NCI-H1694 (cell line): ENCODE results near the gene IGSF8.

ENCODE experiments used
- DNase-seq: peaks from one replicate; lab custom pipeline; 2025; lab: John Stamatoyannopoulos, UW

IGSF8 gene

DNA sequence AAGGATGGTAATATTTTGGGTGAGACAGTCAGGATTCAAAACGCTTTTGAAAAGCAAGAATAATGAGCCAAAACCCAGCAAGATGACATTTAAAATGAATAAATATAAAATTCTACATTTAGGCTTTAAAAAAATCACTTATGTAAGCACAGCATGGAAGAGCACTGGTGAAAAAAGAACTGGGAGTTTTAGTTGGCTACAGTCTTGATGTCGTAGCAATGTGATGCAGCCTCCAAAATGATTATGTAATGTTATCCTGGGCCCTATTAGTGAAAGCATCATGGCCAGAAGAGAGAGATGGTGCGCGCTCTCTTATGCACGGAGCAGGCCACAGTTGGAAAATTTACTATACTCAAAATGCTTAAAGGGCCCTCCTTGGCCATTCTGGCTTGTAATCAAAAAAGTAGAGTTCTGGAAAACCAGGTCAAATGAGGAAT lies 11.9 kb downstream of the IGSF8 start:
- DNase-seq, result no peak

- peak; percentile 88 for DNase-seq
These were observed 12.5 kb downstream of the IGSF8 start for GRCh38 chr1:160085686-160086455.

DNA sequence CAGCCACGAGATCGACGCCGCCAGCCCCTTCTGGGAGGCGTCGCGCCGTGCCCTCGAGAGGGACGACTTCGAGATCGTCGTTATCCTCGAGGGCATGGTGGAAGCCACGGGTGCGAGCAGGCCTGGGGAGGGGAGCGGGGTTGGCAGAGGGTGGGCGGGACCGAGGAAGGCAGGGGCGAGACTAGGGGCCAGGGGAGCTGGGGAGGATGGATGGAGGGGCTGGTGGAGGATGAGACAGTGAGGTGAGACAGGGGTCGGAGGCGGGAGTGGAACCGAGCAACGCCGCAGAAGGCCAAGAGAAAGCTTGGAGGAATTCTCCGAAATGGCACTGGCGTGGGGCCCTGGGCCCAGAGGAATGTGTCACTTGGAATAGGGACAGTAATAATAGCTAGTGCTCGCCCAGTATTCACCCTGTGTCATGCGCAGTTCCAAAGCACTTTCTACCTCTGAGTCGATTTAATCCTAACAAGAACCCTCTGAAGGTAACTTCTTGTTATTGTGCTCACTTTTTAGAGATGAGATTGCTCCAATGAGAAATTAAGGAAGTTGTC lies 13.6 kb downstream of the IGSF8 start:
- DNase-seq, result no peak

GRCh38 chr1:160083968-160084770 lies 14.2 kb downstream of the IGSF8 start:
- DNase-seq, result no peak

GRCh38 chr1:160082926-160083325 lies 15.5 kb downstream of the IGSF8 start:
- no peak for DNase-seq

- DNase-seq, result no peak
These were observed 15.9 kb downstream of the IGSF8 start for GRCh38 chr1:160082487-160082886.

DNA sequence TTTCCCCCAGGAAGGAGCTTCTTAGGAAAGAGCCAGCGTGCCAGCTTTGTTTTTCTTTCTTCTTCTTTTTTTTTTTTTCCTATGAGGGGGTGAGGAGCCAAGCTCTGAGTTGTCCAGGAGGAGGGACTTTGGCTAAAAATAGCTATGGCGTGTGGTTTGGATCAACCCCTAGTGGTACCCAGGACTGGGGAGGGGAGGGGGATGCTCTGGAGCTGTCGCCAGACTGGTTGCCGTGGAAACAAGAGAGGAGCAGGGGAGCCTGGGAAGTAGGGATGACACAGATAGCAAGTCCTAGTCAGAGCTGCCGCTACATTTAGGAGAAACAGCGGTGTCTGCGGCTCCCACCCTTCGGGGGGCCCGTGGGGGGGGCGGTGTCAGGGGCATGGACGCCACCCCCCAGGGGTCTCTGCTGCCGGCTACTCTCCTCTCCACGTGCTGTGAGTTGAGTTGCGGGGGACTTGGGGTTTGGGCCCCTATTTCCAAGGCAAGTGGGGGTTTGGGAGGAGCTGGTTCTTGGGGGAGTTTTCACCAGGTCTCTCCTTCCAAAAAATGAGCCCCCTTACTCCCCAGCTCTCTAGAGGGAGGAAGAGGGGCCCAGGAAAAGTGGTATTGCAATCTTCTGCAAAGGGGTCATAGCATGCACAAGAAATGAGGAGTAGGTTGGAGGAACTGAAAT lies 17.0 kb downstream of the IGSF8 start, which contains the start of gene KCNJ9:
TSS of gene KCNJ9 (plus strand) at position 278 of the 676 bp plus-strand sequence. CDS start 2,493 bp downstream, outside the sequence.
- DNase-seq, result peak; percentile 35

DNA sequence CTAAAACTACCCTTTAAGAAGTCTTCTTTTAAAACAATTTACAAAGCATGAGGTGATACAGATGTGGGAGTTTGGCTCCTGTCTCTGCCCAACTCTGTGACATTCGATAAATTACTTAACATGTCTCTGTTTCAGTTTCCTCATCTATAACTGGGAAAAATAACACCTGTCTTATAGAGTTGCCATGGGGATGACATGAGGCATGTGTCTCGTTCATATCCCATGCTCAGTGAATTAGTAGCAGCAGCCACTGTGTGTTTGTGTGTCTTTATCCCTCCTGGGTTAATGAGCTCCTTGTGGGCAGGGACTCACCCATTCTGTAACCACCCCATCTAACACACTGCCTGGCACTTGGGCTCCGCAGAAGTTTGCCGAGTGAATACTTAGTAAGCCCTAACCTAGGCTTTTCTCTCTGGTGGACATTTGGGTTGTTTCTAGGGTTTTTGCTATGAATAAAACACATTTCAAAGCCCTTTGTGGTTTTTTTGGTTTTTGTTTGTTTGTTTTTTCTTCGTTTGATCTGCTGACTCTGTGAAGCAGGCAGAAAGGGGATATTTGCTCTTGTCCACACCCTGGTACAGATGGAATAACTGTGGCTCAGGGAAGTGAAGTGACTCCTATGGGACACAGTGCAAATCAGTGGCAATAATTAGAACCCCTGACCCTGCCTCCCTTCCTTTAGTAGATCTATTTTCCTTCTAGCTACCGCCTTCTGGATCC lies 17.9 kb downstream of the IGSF8 start:
- DNase-seq, result no peak

- no peak for DNase-seq
These were observed 19.0 kb downstream of the IGSF8 start for GRCh38 chr1:160079448-160079847.

DNA sequence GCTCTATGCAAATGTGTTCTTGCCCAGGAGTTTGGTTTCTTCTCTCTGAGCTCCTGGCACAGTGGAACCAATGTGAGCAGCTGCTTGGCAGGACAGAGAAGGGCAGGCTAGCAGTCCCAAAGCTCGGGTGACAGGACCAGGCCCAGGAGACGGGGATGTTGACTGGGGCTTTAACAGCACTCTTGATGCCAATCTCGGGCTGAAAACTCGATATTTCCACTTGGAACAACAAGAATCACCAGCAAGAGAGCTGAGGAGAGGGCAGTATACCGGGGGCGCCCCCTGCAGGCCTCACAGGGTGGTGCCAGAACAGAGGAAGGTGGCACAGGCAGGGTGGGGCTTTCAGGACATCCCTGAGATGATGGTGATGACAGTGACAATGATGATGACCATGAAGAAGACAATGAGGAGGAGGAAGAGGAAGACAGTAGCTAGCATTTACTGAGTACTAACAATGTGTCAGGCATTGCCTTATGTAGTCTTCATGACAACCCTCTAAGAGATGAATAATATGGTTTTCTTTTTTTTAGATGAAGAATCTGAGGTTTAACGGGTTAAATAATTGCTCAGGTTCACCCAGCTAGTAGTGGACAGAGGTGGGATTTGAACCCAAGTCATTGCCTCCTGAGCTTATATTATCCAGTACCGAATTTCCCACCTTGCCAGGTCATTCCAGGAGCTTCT lies 19.8 kb downstream of the IGSF8 start:
- DNase-seq, result peak; percentile 25

DNA sequence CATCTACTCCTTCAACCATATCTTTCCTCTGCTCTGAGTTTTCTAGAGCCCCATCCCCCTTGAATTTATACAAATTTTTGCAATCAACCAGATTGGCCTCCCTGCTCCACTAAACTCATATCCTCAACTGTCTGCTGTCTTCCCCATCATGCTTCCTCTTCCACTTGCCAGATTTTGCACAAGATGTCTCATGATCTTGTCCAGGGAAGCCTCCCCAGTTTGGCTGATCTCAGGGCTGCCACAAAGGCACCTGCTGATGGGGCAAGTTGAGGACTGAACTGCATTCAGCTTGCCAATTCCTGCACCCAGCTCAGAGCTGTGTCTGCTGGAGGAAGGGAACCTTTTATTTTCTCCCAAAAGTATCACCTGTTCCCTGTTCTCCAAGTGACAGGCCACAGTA lies 20.9 kb downstream of the IGSF8 start:
- no peak for DNase-seq

DNA sequence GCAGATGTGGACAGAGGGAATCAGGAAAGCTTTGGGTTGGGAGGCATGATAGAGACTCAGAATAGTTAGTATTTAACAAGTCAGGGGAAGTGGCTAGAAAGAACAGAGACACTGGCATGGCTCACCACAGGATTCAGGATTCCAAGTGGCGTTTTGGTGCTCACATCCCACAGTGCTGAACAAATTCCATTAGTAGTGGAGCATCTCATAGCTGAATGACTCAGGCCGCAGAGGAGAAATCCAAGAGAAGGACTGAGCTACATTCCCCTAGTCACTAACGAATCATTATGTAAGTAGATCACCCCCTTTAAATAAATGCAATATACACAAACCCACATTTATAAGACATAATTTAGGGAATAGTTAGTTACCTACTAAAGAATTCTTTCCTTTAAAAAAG lies 22.1 kb downstream of the IGSF8 start:
- no peak for DNase-seq

DNA sequence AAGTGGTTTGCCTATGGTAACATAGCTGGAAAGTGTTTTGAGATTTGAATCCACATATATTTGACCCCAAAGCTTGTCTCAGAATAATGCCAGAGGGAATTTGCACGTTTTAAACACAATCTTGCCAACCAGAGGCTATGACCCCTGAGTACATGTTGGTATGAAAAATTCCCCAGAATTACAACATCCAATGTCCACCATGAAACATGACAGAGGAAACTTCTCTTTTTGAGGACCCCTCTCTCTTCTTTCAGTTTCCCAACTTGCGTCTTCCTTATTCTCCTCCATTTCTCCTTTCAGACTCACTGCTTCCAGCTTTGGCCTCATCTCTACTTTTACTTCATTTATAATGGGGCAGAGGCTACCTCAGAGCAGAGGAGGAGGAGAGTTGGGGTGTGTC lies 22.6 kb downstream of the IGSF8 start:
- no peak for DNase-seq

DNA sequence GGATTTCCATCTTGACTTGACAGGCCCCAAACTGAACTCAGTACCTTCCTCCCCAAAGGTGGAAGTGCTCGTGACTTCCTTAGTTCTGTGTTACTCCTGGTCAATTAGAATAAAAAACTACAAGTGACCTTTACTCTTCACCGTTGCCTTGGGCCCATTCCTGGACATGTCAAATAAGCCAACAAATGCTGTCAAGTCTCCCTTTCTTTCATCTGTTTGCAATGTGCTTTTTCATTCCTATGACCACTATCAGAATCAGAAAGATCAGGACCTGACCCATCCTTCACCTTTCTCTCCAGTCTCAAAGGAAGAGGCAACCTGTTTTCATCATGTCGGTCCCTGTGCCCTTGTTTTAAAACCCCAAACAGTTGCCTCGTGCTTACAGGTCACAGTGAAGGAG lies 23.6 kb downstream of the IGSF8 start:
- DNase-seq, result no peak

GRCh38 chr1:160071289-160071688 lies 27.1 kb downstream of the IGSF8 start:
- DNase-seq, result no peak

DNA sequence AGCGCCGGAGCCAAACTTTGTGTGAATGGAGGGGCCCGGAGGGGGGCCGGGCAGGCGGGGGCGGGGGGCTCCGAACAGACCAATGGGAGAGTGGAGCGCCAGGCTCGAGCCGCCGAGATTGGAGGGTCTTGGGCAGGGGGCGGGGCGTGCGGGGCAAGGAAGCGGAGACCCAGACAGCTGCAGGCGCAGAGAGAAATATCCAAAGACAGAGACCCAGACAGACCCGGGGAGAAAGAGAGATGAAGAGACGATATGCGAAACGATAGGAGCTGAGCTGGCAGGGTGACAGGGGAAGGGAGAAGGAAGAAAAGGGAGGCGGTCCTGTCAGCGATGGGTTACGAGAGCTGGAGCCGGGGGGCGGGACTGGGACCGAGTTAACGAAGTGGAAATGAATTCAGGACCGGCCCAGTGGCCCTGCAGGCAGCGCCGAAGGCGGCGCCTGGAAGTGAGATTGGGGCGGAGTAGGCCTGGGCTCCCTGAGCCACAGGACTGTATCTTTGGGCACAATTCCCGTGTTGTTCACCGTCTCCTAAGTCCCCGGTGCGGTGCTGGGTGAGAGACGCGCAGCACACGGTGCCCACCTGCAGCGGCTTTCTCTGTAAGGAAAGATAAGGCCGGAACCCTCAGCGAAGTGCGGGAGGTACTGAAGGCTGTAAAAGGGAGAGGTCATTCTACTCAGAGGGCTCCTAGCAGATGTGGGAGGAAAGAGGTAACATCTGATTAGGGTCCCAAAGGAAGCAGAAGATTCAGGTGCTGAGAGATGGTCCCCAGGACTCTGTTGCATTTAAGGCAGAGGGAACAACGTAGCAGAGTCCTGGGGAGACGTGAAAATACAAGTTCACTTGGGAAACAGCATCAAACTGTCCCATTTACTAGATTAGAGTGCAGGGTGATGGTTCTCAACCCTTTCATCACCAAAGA lies 27.9 kb downstream of the IGSF8 start:
- peak; percentile 72 for DNase-seq

GRCh38 chr1:160069460-160070231 lies 28.8 kb downstream of the IGSF8 start, which contains the start of gene KCNJ10:
Gene KCNJ10, minus strand, starts transcription at chr1:160070160. Its CDS starts 27,628 bp downstream, at chr1:160042532.
- no peak for DNase-seq

DNA sequence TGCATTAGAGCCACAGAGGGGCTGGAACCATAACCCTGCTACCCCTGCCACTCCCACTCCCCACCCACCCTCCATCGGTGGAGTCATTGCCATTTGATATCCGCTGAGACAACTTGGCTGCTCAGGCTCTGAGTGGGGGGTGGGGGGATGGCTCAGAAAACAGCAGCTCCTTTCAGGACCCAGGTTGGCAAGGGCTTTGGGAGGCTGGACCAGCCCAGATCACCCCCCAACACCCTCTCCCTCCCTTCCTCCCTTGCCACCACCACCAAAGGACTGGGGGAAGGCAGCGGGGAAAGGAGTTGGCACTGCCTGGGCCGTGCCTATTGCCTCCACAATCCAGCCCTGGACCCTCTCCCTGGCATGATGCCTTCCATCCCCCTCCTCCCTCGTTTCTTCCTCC lies 30.2 kb downstream of the IGSF8 start:
- DNase-seq, result no peak
